Measurements from ENCODE around the gene VARS1.

VARS1 gene

GRCh38 chr6:31837369-31838113 lies 42.0 kb upstream of the VARS1 start:
- POLR2A ChIA-PET = interaction anchor here (0.7 to 12.0 kb wide), 9 partner anchors 10 to 177 kb away, joined by 3 to 104 read pairs (median 5); partner anchors contain the start of genes C6orf47, HSPA1A, HSPA1B and HSPA1L
- no peak for TF ChIP-seq PKNOX1 (IDR thresholded peaks at IDR 0.05)
- no peak for TF ChIP-seq ZNF384 (IDR thresholded peaks at IDR 0.05)
- TF ChIP-seq SP1 (IDR thresholded peaks at IDR 0.05) = no peak
- no peak for TF ChIP-seq HDGF (IDR thresholded peaks at IDR 0.05; ENCODE audit: borderline replicate concordance)
- no peak for TF ChIP-seq CTBP1 (IDR thresholded peaks at IDR 0.05; ENCODE audit: borderline replicate concordance)
- no peak for TF ChIP-seq ARNT (IDR thresholded peaks at IDR 0.05)

DNA sequence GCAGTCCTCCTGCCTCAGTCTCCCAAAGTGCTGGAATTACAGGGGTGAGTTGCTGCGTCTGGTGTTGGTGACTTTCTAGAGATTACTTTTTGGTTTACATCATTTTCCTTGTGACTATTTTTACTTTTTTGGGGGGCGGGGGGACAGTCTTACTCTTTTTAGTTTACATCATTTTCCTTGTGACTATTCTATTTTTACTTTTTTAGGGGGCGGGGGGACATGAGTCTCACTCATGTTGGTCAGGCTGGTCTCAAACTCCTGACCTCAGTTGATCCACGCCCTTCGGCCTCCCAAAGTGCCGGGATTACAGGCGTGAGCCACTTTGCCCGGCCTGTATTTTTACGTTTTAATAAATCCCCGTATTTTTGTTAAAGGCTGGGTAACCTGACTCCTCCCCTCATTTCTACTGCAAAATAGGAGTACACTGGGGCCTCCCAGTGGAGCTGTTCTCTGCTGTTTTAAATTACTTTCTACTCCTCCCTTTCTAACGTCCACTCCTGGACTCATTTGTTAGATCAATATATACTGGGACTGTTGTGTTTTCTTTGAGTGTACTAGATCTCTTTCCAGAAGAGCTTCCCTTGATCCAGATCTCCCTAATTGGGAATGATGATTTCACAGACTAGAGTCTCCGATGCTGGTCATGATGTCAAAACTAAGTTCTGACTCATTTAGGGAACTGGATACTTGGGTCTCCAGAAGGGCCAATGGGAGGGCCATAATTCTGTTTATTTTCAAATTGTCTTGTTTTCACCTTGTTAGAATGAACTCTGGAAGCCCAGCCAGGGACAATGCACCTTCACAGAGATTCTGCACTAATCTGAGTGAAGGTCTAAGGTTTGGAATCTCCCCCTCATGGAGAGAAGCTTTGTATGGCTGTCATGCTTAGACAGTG lies 41.2 kb upstream of the VARS1 start:
- no peak for DNase-seq (ENCODE audit: extremely low spot score)
- POLR2A ChIA-PET = interaction anchor here (0.7 to 12.0 kb wide), 11 partner anchors 7 to 176 kb away, joined by 3 to 104 read pairs (median 5); partner anchors contain the start of genes ABHD16A, C6orf47, HSPA1A and HSPA1B
- TF ChIP-seq CTBP1 (IDR thresholded peaks at IDR 0.05; ENCODE audit: borderline replicate concordance) (no peak), HDGF (IDR thresholded peaks at IDR 0.05; ENCODE audit: borderline replicate concordance) (no peak), SUZ12 (IDR thresholded peaks at IDR 0.05) (no peak), FOXK2 (IDR thresholded peaks at IDR 0.05) (no peak), FOXM1 (IDR thresholded peaks at IDR 0.05; ENCODE audit: borderline replicate concordance) (no peak), PKNOX1 (IDR thresholded peaks at IDR 0.05) (no peak), FOXA1 (IDR thresholded peaks at IDR 0.05) (no peak), NFRKB (IDR thresholded peaks at IDR 0.05) (no peak), L3MBTL2 (conservative IDR thresholded peaks at IDR 0.05) (no peak), ZNF384 (IDR thresholded peaks at IDR 0.05) (no peak), SP1 (IDR thresholded peaks at IDR 0.05) (no peak), TARDBP (IDR thresholded peaks at IDR 0.05) (no peak), ELF4 (IDR thresholded peaks at IDR 0.05) (no peak)
- CTCF ChIA-PET = interaction anchor here (0.8 kb wide), 1 partner anchor 10 kb away, joined by 3 read pairs; no protein-coding TSS in a partner anchor

More at GRCh38 chr6:31837369-31838113, 42.0 kb upstream of the VARS1 start:
- no peak for DNase-seq (ENCODE audit: extremely low spot score)
- CTCF ChIA-PET = interaction anchor here (0.8 kb wide), 1 partner anchor 11 kb away, joined by 3 read pairs; no protein-coding TSS in a partner anchor

GRCh38 chr6:31836047-31836473 lies 40.5 kb upstream of the VARS1 start:
- CTCF ChIA-PET = interaction anchor here (0.7 kb wide), 1 partner anchor 58 kb away, joined by 6 read pairs; no protein-coding TSS in a partner anchor
- TF ChIP-seq SP1 (IDR thresholded peaks at IDR 0.05) = no peak
- no peak for TF ChIP-seq ELF4 (IDR thresholded peaks at IDR 0.05)
- TF ChIP-seq HDGF (IDR thresholded peaks at IDR 0.05; ENCODE audit: borderline replicate concordance) = no peak
- no peak for TF ChIP-seq BHLHE40 (IDR thresholded peaks at IDR 0.05; ENCODE audit: borderline replicate concordance)
- no peak for TF ChIP-seq TARDBP (IDR thresholded peaks at IDR 0.05)
- TF ChIP-seq FOXK2 (IDR thresholded peaks at IDR 0.05) = no peak
- TF ChIP-seq ARNT (IDR thresholded peaks at IDR 0.05) = no peak
- TF ChIP-seq SUZ12 (IDR thresholded peaks at IDR 0.05) = no peak
- no peak for TF ChIP-seq FOXM1 (IDR thresholded peaks at IDR 0.05; ENCODE audit: borderline replicate concordance)
- TF ChIP-seq ZNF384 (IDR thresholded peaks at IDR 0.05) = no peak
- TF ChIP-seq L3MBTL2 (conservative IDR thresholded peaks at IDR 0.05) = no peak
- no peak for TF ChIP-seq PKNOX1 (IDR thresholded peaks at IDR 0.05)
- TF ChIP-seq NFRKB (IDR thresholded peaks at IDR 0.05) = no peak
- TF ChIP-seq CTBP1 (IDR thresholded peaks at IDR 0.05; ENCODE audit: borderline replicate concordance) = no peak
- no peak for TF ChIP-seq FOXA1 (IDR thresholded peaks at IDR 0.05)
- TF ChIP-seq LEF1 (IDR thresholded peaks at IDR 0.05; ENCODE audit: borderline replicate concordance) = no peak
- POLR2A ChIA-PET = interaction anchor here (0.9 to 12.0 kb wide), 10 partner anchors 8 to 175 kb away, joined by 3 to 104 read pairs (median 6); partner anchors contain the start of genes ABHD16A, C6orf47, HSPA1A and HSPA1B
- DNase-seq (ENCODE audit: extremely low spot score) = no peak

GRCh38 chr6:31834367-31835250 lies 39.1 kb upstream of the VARS1 start:
- ChIA-PET POLR2A (interaction anchor here (0.9 to 12.0 kb wide), 10 partner anchors 8 to 174 kb away, joined by 3 to 104 read pairs (median 10); partner anchors contain the start of genes C6orf47, HSPA1A, HSPA1B and HSPA1L), CTCF (interaction anchor here (1.0 kb wide), 1 partner anchor 44 kb away, joined by 4 read pairs; no protein-coding TSS in a partner anchor)
- peak; percentile 85 for DNase-seq (ENCODE audit: extremely low spot score)
- TF ChIP-seq FOXK2 (IDR thresholded peaks at IDR 0.05) = no peak
- no peak for TF ChIP-seq NFRKB (IDR thresholded peaks at IDR 0.05)
- peak; percentile 78 for TF ChIP-seq L3MBTL2 (conservative IDR thresholded peaks at IDR 0.05)
- TF ChIP-seq ELF4 (IDR thresholded peaks at IDR 0.05) = peak; percentile 91
- TF ChIP-seq FOXM1 (IDR thresholded peaks at IDR 0.05; ENCODE audit: borderline replicate concordance) = no peak
